ENCODE results near the gene CYFIP2.

Gene CYFIP2

GRCh38 chr5:157289164-157289819 is 23.4 kb downstream of the CYFIP2 start:
- no peak for DNase-seq

- peak; percentile 96 for DNase-seq
Observed at GRCh38 chr5:157290156-157290980, 24.4 kb downstream of the CYFIP2 start.

- peak; percentile 55 for DNase-seq
Observed at GRCh38 chr5:157290981-157291711, 25.2 kb downstream of the CYFIP2 start.

- DNase-seq: peak; percentile 67
Observed at GRCh38 chr5:157292599-157292998, 26.7 kb downstream of the CYFIP2 start.

GRCh38 chr5:157294407-157295091 is 28.6 kb downstream of the CYFIP2 start:
- DNase-seq: no peak

GRCh38 chr5:157295247-157295646 is 29.3 kb downstream of the CYFIP2 start:
- no peak for DNase-seq

GRCh38 chr5:157300564-157300963 is 34.6 kb downstream of the CYFIP2 start:
- DNase-seq: no peak

- DNase-seq: no peak
Observed at GRCh38 chr5:157301066-157301465, 35.1 kb downstream of the CYFIP2 start.

- DNase-seq: no peak
Observed at GRCh38 chr5:157303023-157303422, 37.1 kb downstream of the CYFIP2 start.

GRCh38 chr5:157303667-157304327 is 37.9 kb downstream of the CYFIP2 start:
- DNase-seq: no peak

GRCh38 chr5:157306081-157306480 is 40.2 kb downstream of the CYFIP2 start:
- peak; percentile 34 for DNase-seq

GRCh38 chr5:157306692-157307471 is 41.0 kb downstream of the CYFIP2 start:
- DNase-seq: no peak

GRCh38 chr5:157308836-157309465 is 43.0 kb downstream of the CYFIP2 start:
- DNase-seq: peak; percentile 74

- DNase-seq: no peak
Observed at GRCh38 chr5:157309796-157310195, 43.9 kb downstream of the CYFIP2 start.

GRCh38 chr5:157311595-157311994 is 45.7 kb downstream of the CYFIP2 start:
- DNase-seq: no peak

GRCh38 chr5:157312492-157312891 is 46.6 kb downstream of the CYFIP2 start:
- peak; percentile 70 for DNase-seq

GRCh38 chr5:157322581-157322980 is 56.7 kb downstream of the CYFIP2 start:
- DNase-seq: no peak

- no peak for DNase-seq
Observed at GRCh38 chr5:157323107-157323706, 57.3 kb downstream of the CYFIP2 start.

GRCh38 chr5:157324237-157324636 is 58.3 kb downstream of the CYFIP2 start:
- DNase-seq: no peak

- DNase-seq: no peak
Observed at GRCh38 chr5:157326440-157327005, 60.6 kb downstream of the CYFIP2 start.

Measured in fibroblast of skin of right biceps (primary cell).